ENCODE measurements around the gene EIF2D.

GRCh38 chr1:206555473-206555935 lies 56.8 kb downstream of the EIF2D start:
- TF ChIP-seq TAF1 (IDR thresholded peaks at IDR 0.05; ENCODE audit: low read depth) (no peak), NFIC (IDR thresholded peaks at IDR 0.05) (no peak), CREB1 (IDR thresholded peaks at IDR 0.05; ENCODE audit: low read depth) (no peak), MAX (IDR thresholded peaks at IDR 0.05) (no peak), USF1 (IDR thresholded peaks at IDR 0.05) (no peak), TCF12 (IDR thresholded peaks at IDR 0.05; ENCODE audit: low read depth) (no peak), REST (IDR thresholded peaks at IDR 0.05; ENCODE audit: low read depth) (no peak), FOXM1 (IDR thresholded peaks at IDR 0.05; ENCODE audit: borderline replicate concordance, low read depth) (no peak), EGR1 (IDR thresholded peaks at IDR 0.05) (no peak), EP300 (IDR thresholded peaks at IDR 0.05; ENCODE audit: borderline replicate concordance) (no peak), CEBPB (IDR thresholded peaks at IDR 0.05) (no peak), RAD21 (IDR thresholded peaks at IDR 0.05; ENCODE audit: low read depth) (no peak)
